ENCODE measurements around the gene NPLOC4.
"Not testable (repeated sequence)": the region's sequence is repeated elsewhere in the genome, so short reads cannot be mapped to it uniquely, and the experiment has no call there.

The NPLOC4 gene

GRCh38 chr17:81535480-81536298, 101.2 kb downstream of the NPLOC4 start:
- no peak for TF ChIP-seq CTCF (IDR thresholded peaks at IDR 0.05; ENCODE audit: insufficient read depth, low read depth, low read length, missing control alignments)
- no peak overlapping the region for H3K4me3 ChIP-seq (ENCODE audit: low read length)
- DNase-seq (ENCODE audit: low read depth), result no peak

GRCh38 chr17:81535007-81535328, 101.9 kb downstream of the NPLOC4 start:
- no peak for DNase-seq (ENCODE audit: low read depth)
- H3K4me3 ChIP-seq (ENCODE audit: low read length), result no peak overlapping the region

GRCh38 chr17:81534157-81535006, 102.5 kb downstream of the NPLOC4 start:
- no peak overlapping the region for H3K4me3 ChIP-seq (ENCODE audit: low read length)
- DNase-seq (ENCODE audit: low read depth), result peak; percentile 32
- no peak for TF ChIP-seq CTCF (IDR thresholded peaks at IDR 0.05; ENCODE audit: insufficient read depth, low read depth, low read length, missing control alignments)

More at GRCh38 chr17:81535007-81535328, 101.9 kb downstream of the NPLOC4 start:
- TF ChIP-seq CTCF (IDR thresholded peaks at IDR 0.05; ENCODE audit: insufficient read depth, low read depth, low read length, missing control alignments), result no peak

DNA sequence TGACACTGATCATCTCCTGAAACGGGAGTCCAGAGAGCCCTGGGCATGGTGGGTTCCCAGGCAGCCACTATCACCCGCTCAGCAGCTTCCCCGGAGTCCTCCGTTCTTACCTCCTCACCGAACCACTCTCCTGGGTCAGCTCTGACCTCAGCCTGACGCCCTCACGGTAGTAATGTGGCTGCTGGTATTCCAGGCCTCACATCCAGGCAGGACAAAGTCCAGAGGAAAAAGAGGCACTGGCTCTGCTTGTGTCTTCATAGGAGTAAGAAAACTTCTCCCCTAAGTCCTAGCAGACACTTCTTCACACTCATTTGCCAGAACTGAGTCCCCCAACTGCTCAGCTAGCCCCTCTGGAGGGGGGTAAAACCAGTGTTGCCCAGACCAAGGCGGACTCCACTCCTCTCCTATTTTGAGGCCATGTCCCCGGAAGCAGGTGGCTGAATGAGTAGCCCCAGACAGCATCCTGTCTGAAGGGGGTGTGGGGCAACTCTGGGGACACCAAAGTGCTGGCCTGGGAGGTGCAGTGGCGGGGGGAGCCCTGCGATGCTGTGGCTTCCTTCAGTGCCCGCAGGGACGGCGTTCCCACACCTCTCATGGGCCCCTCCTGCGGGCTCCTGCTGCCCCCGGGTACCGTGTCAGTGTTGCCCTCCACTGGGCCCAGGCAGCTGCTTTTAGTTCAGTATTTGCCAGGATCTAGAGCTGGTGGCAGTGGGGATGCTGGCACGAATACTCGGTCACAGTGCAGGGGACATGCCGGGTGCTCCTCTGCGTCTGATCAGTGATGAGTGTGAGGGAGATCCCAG, 103.4 kb downstream of the NPLOC4 start:
- no peak for DNase-seq (ENCODE audit: low read depth)
- no peak for TF ChIP-seq CTCF (IDR thresholded peaks at IDR 0.05; ENCODE audit: insufficient read depth, low read depth, low read length, missing control alignments)
- no peak overlapping the region for H3K4me3 ChIP-seq (ENCODE audit: low read length)

DNA sequence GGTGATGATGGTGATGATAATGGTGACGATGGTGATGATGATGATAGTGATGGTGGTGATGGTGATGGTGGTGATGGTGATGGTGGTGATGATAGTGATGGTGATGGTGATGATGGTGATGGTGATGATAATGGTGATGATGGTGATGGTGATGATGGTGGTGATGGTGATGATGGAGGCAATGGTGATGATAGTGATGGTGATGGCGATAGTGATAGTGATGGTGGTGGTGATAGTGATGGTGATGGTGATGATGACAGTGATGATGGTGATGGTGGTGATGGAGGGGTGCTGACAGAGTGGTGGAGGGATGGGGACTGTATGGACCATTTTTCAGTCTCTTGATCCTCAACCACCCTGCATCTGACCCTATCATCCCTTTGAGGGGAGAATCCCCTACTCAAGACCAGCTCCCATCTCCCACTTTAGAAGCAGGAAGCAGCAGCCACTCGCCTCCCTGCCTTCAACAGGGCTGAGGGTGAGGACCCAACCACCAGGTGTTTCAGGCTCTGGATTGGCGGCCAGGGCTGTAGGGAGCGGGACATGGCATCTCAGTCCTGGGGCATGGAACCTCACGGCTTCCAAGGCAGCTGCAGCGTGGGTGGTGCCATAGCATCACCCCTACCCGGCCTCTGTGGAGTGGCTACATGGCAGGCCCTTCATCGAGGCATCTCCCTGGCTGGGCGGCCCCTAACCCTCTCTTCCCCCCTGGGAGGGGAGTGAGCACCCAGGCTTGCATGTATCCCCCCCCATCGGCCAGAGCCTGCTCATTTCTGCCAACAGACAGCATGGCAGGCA, 104.2 kb downstream of the NPLOC4 start:
- no peak overlapping the region for H3K4me3 ChIP-seq (ENCODE audit: low read length)
- DNase-seq (ENCODE audit: low read depth), result no peak
- no peak for TF ChIP-seq CTCF (IDR thresholded peaks at IDR 0.05; ENCODE audit: insufficient read depth, low read depth, low read length, missing control alignments)

- DNase-seq (ENCODE audit: low read depth); H3K4me3 ChIP-seq (ENCODE audit: low read length): not testable (repeated sequence)
Observed at GRCh38 chr17:81531998-81532404, 104.9 kb downstream of the NPLOC4 start.

DNA sequence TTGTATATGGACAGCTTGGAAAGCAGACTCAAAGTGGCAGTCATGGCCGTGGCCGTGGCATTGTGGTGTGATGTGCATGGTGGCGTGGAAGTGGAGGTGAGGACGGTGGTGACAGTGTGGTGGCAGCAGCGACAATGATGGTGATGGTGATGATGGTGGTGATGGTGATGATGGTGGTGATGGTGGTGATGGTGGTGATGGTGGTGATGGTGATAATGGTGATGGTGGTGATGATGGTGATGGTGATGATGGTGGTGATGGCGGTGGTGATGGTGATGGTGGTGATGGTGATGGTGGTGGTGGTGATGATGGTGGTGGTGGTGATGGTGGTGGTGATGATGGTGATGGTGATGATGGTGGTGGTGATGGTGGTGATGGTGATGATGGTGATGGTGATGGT, 105.9 kb downstream of the NPLOC4 start:
- not testable (repeated sequence) for DNase-seq (ENCODE audit: low read depth); H3K4me3 ChIP-seq (ENCODE audit: low read length)

All from epithelial cell of esophagus (primary cell).